Activated CD8-positive, alpha-beta memory T cell treated with anti-CD3 and anti-CD28 coated beads, Interleukin-2, amount 10 ng/mL, durations not matched to agents 7 days and 5 days (primary cell): ENCODE data around the gene RNU1-3. TPM values are rescaled to one million over a fixed set of nuclear protein-coding genes. Genes with fewer than 3 reads are reported as not detected.
"Not testable (repeated sequence)": the region's sequence is repeated elsewhere in the genome, so short reads cannot be mapped to it uniquely, and the experiment has no call there.

Experiments used
- ATAC-seq: fragments of 150-1000 bp; cut with Tn5 transposase; one replicate; pipeline ENCODE4 v1.10.0; 2021; ENCODE audit warnings: moderate library complexity
- CTCF ChIA-PET: fragments of 350-600 bp; sonication (Branson Sonifier 250); formaldehyde crosslinking; loops from one replicate; lab custom pipeline; 2021; ENCODE audit warnings: antibody characterized with exemption; lab: Charles Lee
- DNase-seq: peaks from one replicate; pipeline ENCODE4 v3.0.0-alpha.2; 2020
- H3K27ac Mint-ChIP-seq: one replicate; pipeline ENCODE4 v1.8.0; 2021; ENCODE audit warnings: mild to moderate bottlenecking, mixed read lengths
- H3K27me3 Mint-ChIP-seq: one replicate; pipeline ENCODE4 v1.8.0; 2021; ENCODE audit warnings: mixed read lengths
- H3K36me3 Mint-ChIP-seq: one replicate; pipeline ENCODE4 v1.8.0; 2021; ENCODE audit warnings: mild to moderate bottlenecking, mixed read lengths
- H3K4me1 Mint-ChIP-seq: one replicate; pipeline ENCODE4 v1.8.0; 2021; ENCODE audit warnings: mixed read lengths
- H3K4me3 Mint-ChIP-seq: one replicate; pipeline ENCODE4 v1.8.0; 2021; ENCODE audit warnings: mild to moderate bottlenecking, moderate library complexity, mixed read lengths
- H3K9me3 Mint-ChIP-seq: one replicate; pipeline ENCODE4 v1.8.0; 2022; ENCODE audit warnings: low read depth, mixed read lengths
- total RNA-seq, 2 experiments: library from RNA; stranded (reverse); gene quantifications; one replicate each; pipeline ENCODE4 v1.2.3, GENCODE V29; 2021

Gene RNU1-3
- total RNA-seq, 2 experiments from 2014 or later = 922 to 3,744 TPM

DNA sequence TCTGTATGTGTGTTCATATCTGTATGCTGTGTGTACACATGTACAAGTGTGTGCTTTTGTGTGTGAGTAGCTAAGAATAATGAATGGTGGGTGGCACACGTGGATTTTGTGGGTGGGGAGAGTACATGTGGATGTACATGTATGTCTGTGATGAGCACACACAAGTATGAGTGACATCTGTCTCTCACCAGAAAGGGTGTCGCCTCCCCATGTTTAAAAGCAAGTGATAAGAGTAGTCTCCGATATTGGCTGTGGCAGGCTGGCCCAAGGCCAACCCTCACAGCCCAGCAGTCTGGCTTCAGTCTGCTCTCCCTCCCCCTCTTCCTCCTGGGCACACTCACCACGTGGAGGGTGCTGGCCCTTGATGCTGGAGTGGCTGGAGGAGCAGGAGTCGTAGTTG lies 36.9 kb upstream of the RNU1-3 start:
- not testable (repeated sequence) for DNase-seq, H3K27ac Mint-ChIP-seq, ATAC-seq, H3K4me1 Mint-ChIP-seq, H3K27me3 Mint-ChIP-seq, H3K9me3 Mint-ChIP-seq, H3K4me3 Mint-ChIP-seq, H3K36me3 Mint-ChIP-seq
- CTCF ChIA-PET = interaction anchor here (1.0 to 1.9 kb wide), 3 partner anchors 10 to 184 kb away, joined by 3 to 7 read pairs (median 4); no protein-coding TSS in a partner anchor

DNA sequence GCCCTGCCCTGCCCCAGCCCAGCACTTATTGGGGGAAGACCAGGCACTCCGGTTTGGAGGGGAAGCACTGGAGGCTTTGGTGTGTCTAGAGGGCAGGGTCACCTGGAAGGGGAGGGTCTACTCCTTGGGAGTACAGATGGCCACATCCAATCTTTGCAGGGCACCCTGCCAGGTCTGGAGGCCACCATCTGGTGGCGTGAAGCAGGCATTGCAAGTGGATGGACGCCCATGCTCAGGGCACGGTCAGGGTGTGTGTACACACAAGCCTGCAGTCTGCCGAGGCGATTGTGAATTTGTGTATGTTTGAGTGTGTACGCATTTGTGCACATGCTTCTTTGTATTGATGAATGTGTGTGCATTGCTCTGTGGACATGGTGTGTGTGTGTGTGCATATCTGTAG lies 36.4 kb upstream of the RNU1-3 start:
- H3K27ac Mint-ChIP-seq, H3K4me3 Mint-ChIP-seq, H3K27me3 Mint-ChIP-seq, DNase-seq, H3K9me3 Mint-ChIP-seq, H3K4me1 Mint-ChIP-seq, H3K36me3 Mint-ChIP-seq: not testable (repeated sequence)
- CTCF ChIA-PET = interaction anchor here (0.7 to 1.8 kb wide), 2 partner anchors 18 to 82 kb away, joined by 4 to 7 read pairs; no protein-coding TSS in a partner anchor
- ATAC-seq = peak; percentile 37

DNA sequence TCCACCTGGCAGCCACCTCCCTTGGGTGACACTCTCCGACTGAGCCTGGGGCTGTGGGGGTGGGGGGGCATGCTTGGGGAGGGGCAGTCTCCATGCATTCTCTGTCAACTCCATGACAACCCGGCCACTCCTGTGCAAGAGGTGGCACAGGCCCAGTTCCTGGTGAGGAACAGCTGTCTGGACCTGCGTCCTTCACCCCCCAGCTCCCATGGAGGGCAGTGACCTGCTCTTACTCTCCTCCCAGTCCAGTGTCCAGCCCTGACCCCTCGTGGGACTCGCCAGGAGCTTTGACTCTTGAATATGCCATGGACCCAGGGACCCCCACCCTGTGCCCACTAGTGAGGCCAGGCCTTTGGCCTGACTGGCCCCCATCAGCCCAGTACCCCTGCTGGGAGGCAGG lies 35.5 kb upstream of the RNU1-3 start:
- not testable (repeated sequence) for H3K27ac Mint-ChIP-seq, DNase-seq, H3K27me3 Mint-ChIP-seq, H3K4me1 Mint-ChIP-seq, H3K4me3 Mint-ChIP-seq, H3K36me3 Mint-ChIP-seq, H3K9me3 Mint-ChIP-seq, ATAC-seq
- CTCF ChIA-PET = interaction anchor here (0.7 to 1.8 kb wide), 5 partner anchors 12 to 87 kb away, joined by 3 to 7 read pairs (median 4); no protein-coding TSS in a partner anchor

DNA sequence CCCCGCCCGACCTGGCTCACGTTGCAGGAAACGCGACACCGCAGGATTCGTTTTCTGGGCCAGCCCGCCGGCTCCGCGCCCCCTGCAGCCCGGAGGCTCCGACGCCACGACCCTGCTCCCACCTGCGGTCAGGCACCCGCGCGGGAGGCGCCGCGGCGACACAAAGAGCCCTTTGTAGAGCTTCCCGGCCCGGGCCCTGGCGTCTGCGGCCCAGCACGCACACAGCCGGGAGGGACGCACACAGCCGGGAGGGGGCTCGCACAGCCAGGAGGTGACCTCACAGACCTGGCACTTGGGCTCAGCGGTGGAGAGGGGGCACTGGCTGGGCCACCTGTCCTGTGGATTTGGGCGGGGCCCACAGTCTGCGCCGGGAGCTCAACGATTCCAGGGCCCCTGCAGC lies 34.4 kb upstream of the RNU1-3 start:
- CTCF ChIA-PET = interaction anchor here (1.2 to 6.8 kb wide), 2 partner anchors 8 to 86 kb away, joined by 3 to 45 read pairs; no protein-coding TSS in a partner anchor
- not testable (repeated sequence) for H3K27ac Mint-ChIP-seq, H3K4me1 Mint-ChIP-seq, H3K4me3 Mint-ChIP-seq, H3K36me3 Mint-ChIP-seq, DNase-seq, ATAC-seq, H3K9me3 Mint-ChIP-seq, H3K27me3 Mint-ChIP-seq

DNA sequence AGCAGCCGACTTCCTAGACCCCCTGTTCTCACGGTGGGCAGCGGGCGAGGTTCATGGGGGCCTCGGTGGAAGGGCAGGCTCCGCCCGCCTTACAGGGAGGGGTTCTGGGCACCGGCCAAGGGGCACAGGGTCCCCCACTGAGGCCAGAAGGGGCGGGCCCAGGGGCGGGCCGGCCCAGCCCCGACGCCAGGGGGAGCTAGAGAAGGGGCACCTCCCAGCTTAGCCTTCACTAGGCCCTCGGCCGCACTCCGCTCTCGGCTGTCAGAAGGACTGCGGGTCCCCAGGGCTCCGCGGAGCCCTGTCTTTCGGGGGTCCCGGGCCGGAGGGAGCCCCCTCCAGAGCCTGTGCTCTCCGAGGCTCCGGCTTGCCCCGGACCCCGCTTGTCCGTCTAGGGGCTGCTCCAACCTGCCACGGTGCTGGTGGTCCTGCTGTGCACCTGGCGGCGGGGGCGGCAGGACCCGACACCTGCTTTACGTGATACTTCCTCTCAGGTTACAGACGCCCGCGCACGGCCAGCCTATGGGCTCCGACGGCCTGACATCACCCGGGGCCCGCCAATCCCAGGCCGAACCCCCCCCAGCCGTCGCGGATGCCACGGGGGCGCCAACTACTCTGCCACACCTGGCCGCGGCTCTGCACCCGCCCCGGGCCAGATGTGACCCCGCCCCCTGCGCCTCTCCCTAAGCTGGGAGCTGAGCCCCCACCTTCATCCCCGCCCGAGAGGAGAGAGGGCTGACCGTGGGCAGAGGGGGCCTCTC lies 33.6 kb upstream of the RNU1-3 start:
- ATAC-seq, DNase-seq, H3K4me3 Mint-ChIP-seq, H3K4me1 Mint-ChIP-seq, H3K9me3 Mint-ChIP-seq, H3K36me3 Mint-ChIP-seq, H3K27ac Mint-ChIP-seq, H3K27me3 Mint-ChIP-seq: not testable (repeated sequence)
- CTCF ChIA-PET = interaction anchor here (1.7 to 6.8 kb wide), 3 partner anchors 9 to 17 kb away, joined by 4 to 45 read pairs (median 7); no protein-coding TSS in a partner anchor

DNA sequence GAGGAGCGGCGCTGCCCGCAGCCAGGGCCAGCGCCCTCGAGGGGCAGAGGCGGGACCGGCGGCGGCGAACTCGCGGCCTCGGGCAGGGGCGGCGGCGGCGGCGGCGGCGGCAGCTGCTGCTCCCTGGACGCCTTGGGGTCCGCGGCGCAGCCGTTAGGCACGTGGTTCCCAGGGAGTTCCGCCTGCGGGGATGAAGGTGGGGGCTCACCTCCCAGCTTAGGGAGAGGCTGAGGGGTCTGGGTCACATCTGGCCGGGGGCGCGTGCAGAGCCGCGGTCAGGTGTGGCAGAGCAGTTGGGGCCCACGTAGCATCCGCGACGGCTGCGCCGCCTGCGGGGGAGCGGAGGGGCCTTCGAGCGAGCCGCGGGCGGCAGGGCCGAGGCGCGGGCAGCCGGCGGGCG lies 32.7 kb upstream of the RNU1-3 start:
- H3K4me3 Mint-ChIP-seq, H3K9me3 Mint-ChIP-seq, H3K4me1 Mint-ChIP-seq, DNase-seq, H3K36me3 Mint-ChIP-seq, ATAC-seq, H3K27ac Mint-ChIP-seq, H3K27me3 Mint-ChIP-seq: not testable (repeated sequence)
- CTCF ChIA-PET = interaction anchor here (1.3 to 6.8 kb wide), 4 partner anchors 10 to 55 kb away, joined by 3 to 45 read pairs (median 6); no protein-coding TSS in a partner anchor

DNA sequence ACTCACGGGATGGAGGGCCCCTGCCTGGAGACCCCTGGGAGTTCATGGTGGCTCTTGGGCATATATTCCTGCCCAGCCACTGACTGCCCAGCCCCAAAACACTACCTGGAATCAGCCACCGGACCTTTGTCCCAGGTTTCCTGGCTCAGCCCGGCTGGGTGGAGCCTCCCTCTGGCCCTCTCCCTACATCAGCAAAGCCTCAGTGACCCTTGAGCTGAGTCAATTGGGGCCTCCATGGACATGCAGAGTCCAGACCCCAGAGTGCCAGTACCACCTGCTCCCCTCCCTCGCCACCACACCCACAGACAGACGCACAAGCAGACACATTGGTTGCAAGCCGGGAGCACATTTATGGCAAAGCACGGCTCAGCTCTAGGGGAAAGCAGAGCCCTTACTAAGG lies 30.4 kb upstream of the RNU1-3 start:
- H3K27ac Mint-ChIP-seq, ATAC-seq, H3K36me3 Mint-ChIP-seq, H3K4me1 Mint-ChIP-seq, DNase-seq, H3K27me3 Mint-ChIP-seq, H3K9me3 Mint-ChIP-seq, H3K4me3 Mint-ChIP-seq: not testable (repeated sequence)
- CTCF ChIA-PET = interaction anchor here (6.8 kb wide), 1 partner anchor 12 kb away, joined by 45 read pairs; no protein-coding TSS in a partner anchor

DNA sequence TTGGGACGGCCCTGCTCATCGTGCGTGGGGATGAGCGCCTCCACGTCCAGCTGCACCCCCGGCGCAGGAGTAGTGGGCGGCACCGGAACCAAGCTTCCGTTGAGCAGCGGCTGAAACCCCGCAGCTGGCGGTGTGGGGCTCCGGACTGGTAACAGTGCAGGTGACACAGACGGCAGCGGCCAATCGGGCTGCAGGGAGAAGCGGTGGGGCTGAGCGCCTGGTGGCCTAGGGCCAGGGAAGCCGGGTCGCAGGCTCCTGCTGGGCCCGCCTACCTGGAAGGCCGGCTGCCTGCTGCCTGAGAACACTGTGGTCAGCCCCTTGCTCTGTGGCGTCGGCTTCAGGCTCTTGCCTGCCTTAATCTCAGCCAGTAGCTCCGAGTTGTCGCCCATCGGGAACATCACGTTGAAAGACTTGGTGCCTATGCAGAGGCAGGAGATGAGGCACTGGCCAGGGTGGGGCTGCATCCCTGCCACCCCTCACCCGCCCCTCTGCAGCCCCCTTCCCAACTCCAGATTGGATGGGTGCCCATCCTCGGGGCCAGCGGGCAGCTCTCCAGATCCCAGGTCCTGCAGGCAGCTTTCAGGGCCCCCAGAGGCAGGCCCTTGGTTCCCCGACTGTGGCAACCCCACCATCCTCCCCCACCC lies 29.9 kb upstream of the RNU1-3 start:
- not testable (repeated sequence) for H3K27ac Mint-ChIP-seq, H3K27me3 Mint-ChIP-seq, ATAC-seq, H3K4me3 Mint-ChIP-seq, H3K9me3 Mint-ChIP-seq, DNase-seq, H3K4me1 Mint-ChIP-seq, H3K36me3 Mint-ChIP-seq
- CTCF ChIA-PET = interaction anchor here (1.0 to 6.8 kb wide), 2 partner anchors 9 to 13 kb away, joined by 3 to 45 read pairs; no protein-coding TSS in a partner anchor

DNA sequence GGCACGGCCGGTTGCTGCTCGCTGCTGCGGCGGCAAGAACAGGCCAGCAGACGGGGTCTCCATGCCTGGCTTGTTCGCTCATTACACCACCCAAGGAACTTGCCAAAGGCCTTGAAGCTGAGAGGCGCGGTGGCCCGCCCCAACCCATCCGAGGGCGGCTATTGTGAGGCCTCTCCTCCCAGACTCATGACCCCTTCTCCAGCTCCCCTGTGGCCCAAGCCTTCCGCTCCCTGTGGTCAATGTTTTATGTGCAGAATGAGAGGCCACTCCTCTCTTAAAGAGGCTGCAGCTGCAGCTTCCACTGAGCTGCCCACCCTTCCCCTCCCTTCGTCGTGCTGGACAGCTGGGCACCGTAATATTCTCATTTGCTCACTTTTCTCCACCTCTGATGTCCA lies 27.6 kb upstream of the RNU1-3 start:
- H3K9me3 Mint-ChIP-seq, H3K4me1 Mint-ChIP-seq, ATAC-seq, H3K4me3 Mint-ChIP-seq, H3K27me3 Mint-ChIP-seq, H3K27ac Mint-ChIP-seq, DNase-seq, H3K36me3 Mint-ChIP-seq: not testable (repeated sequence)
- CTCF ChIA-PET = interaction anchor here (0.8 to 1.9 kb wide), 5 partner anchors 10 to 94 kb away, joined by 3 to 4 read pairs (median 4); no protein-coding TSS in a partner anchor

DNA sequence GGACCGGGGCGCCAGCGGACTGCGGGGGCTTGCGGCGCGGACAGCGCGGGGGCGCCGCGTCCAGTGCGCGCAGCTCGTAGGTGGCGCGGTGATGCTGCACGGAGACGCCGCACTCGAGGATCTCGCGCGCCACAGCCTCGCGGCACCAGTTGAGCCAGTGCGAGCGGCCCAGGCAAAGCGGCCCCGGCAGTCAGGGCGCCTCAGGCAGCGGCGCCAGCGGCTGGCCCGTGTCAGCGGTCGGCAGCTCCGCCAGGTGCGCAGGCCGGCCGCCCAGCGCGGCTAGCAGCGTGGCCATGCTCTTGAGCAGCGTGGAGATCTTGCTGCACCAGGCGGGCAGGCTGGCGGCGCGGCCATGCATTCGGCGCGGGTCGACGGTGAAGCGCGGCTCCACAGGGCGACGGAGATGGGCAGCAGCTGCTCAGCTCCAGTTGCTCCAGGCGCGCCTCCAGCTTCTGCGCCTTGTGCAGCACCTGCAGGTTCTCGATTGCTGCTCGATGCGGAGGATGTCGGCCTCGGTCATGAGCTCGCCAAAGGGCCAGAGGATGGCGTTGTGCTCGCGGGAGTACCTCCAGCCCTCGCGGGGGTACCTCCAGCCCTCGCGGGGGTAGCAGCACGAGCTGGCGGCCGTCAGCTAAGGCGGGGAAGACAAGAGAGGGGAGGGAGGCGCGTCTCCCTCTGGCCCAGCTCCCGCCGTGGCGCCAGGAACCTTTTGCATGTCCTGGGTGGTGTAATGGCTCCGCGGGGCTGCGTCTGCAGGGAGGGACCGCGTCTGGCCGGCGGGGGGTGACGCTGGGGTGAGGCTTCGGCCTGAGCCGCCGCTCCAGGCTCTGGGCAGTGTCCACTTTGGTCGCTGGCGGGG lies 26.9 kb upstream of the RNU1-3 start:
- H3K4me3 Mint-ChIP-seq, H3K36me3 Mint-ChIP-seq, H3K27ac Mint-ChIP-seq, H3K9me3 Mint-ChIP-seq, H3K4me1 Mint-ChIP-seq, DNase-seq, ATAC-seq, H3K27me3 Mint-ChIP-seq: not testable (repeated sequence)
- CTCF ChIA-PET = interaction anchor here (0.8 to 1.9 kb wide), 7 partner anchors 11 to 94 kb away, joined by 3 to 4 read pairs (median 3); no protein-coding TSS in a partner anchor

DNA sequence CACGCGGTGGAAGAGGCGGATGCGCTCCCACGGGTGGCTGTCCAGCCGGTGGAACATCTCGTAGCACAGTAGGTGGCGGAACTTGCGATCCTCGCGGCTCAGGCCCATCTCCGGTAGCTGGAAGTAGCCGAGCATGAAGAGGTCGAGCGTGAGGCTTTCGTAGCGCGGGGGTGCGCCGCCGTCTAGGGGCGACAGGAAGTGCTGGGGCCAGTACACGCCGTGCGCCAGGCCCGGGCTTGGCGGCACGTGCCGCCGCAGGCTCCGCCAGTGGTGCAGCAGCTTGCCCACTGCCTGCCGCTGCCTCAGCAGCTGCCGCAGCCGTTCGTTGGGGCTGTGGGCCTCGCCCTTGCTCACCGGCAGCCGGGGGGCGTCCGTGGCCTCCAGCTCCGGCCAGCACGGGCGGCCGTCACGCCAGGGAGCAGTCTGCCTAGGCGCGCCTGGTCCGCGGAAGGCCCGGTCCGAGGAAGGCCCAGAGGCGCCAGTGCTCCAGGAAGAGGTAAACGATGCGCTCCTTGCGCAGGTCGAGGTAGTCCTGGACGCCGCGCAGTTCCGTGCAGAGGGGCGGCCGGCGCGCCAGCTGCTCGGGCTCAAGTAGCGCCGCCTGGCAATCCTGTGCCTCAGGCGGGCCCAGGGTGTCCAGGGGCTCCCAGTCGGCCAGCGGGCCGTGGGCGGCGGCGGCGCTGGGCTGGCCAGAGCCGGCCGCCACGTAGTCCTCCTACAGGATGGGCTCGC lies 26.1 kb upstream of the RNU1-3 start:
- CTCF ChIA-PET = interaction anchor here (1.2 to 1.9 kb wide), 5 partner anchors 11 to 93 kb away, joined by 3 to 4 read pairs (median 3); no protein-coding TSS in a partner anchor
- not testable (repeated sequence) for H3K27me3 Mint-ChIP-seq

DNA sequence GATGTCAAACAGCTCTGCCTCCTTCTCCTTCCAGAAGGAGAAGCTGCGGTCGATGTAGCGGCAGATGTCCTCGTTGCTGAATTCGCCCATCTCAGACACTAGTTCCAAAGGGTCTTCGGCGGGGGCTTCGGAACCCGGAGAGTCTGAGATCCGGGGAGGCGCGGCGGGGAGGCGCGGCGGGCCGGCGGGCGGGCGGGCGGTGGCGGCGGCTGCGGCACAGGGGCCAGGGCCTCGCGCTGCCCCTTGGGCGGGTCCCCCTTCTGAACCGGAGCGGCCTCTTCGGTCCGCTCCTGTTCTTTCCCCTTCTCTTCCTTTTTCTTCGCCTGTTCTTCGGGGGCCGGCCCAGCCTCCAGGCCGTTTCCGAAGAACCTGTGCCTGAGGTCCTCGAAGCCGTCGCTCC lies 25.5 kb upstream of the RNU1-3 start:
- not testable (repeated sequence) for H3K4me3 Mint-ChIP-seq, H3K4me1 Mint-ChIP-seq, H3K36me3 Mint-ChIP-seq, ATAC-seq, DNase-seq, H3K27me3 Mint-ChIP-seq, H3K27ac Mint-ChIP-seq, H3K9me3 Mint-ChIP-seq
- CTCF ChIA-PET = interaction anchor here (1.7 to 1.9 kb wide), 2 partner anchors 13 to 35 kb away, joined by 4 read pairs; no protein-coding TSS in a partner anchor

More for the DNA sequence above, 26.1 kb upstream of the RNU1-3 start:
- not testable (repeated sequence) for H3K36me3 Mint-ChIP-seq, H3K4me3 Mint-ChIP-seq, H3K4me1 Mint-ChIP-seq, DNase-seq, H3K27ac Mint-ChIP-seq, H3K9me3 Mint-ChIP-seq, ATAC-seq
